KMS-11 (cell line): ENCODE results near the gene UACA.

Source experiments
- H2AFZ ChIP-seq: fragments of 200-600 bp; sonication (generic); 2 replicates; pipeline ENCODE4 v1.6.1; 2016; ENCODE audit warnings: antibody characterized with exemption, mixed run types, low read depth
- H3K27ac ChIP-seq: fragments of 200-600 bp; sonication (generic); 2 replicates; pipeline ENCODE4 v1.6.1; 2016; ENCODE audit warnings: mild to moderate bottlenecking, mixed run types
- H3K27me3 ChIP-seq: fragments of 200-600 bp; sonication (generic); 2 replicates; pipeline ENCODE4 v1.6.1; 2017; ENCODE audit warnings: mild to moderate bottlenecking, low read depth, mixed run types, moderate library complexity; ENCODE audit not compliant: insufficient read depth
- H3K36me3 ChIP-seq: fragments of 200-600 bp; sonication (generic); 2 replicates; pipeline ENCODE4 v1.6.1; 2017; ENCODE audit warnings: mild to moderate bottlenecking, mixed run types; ENCODE audit not compliant: insufficient read depth
- H3K4me1 ChIP-seq: fragments of 200-600 bp; sonication (generic); 2 replicates; pipeline ENCODE4 v1.6.1; 2016; ENCODE audit warnings: mild to moderate bottlenecking, low read depth, mixed run types; ENCODE audit not compliant: poor library complexity, severe bottlenecking
- H3K4me2 ChIP-seq: fragments of 200-600 bp; sonication (generic); 2 replicates; pipeline ENCODE4 v1.7.0; 2016; ENCODE audit warnings: mild to moderate bottlenecking, mixed run types
- H3K4me3 ChIP-seq: fragments of 200-600 bp; sonication (generic); IDR thresholded peaks from 2 replicates; pipeline ENCODE4 v1.6.1; 2017; ENCODE audit warnings: low read depth, low read length, mixed read lengths; ENCODE audit not compliant: insufficient read depth
- H3K79me2 ChIP-seq: fragments of 200-600 bp; sonication (generic); 2 replicates; pipeline ENCODE4 v1.6.1; 2016; ENCODE audit warnings: low read depth, mixed run types; ENCODE audit not compliant: insufficient read depth
- H3K9ac ChIP-seq: fragments of 200-600 bp; sonication (generic); 2 replicates; pipeline ENCODE4 v1.6.1; 2016; ENCODE audit warnings: mild to moderate bottlenecking, mixed run types
- H4K20me1 ChIP-seq: fragments of 200-600 bp; sonication (generic); 2 replicates; pipeline ENCODE4 v1.6.1; 2016; ENCODE audit warnings: mild to moderate bottlenecking, mixed run types; ENCODE audit not compliant: insufficient read depth
- CTCF ChIP-seq: fragments of 200-600 bp; sonication (generic); conservative IDR thresholded peaks from 2 replicates; pipeline ENCODE4 v1.6.1; 2017; ENCODE audit warnings: low read depth, mild to moderate bottlenecking, antibody characterized with exemption, low read length, moderate library complexity, mixed read lengths

UACA gene

GRCh38 chr15:70781236-70781635, 17.9 kb upstream of the UACA start:
- H3K27ac ChIP-seq, result no peak overlapping the region
- no peaks in the 10 kb centered on the region for H3K79me2 ChIP-seq
- H3K27me3 ChIP-seq, result no peaks in the 10 kb centered on the region
- H3K4me1 ChIP-seq, result no peaks in the 10 kb centered on the region
- no peaks in the 10 kb centered on the region for H4K20me1 ChIP-seq
- no peak overlapping the region for H3K9ac ChIP-seq
- no peak overlapping the region for H3K4me3 ChIP-seq
- H3K4me2 ChIP-seq, result no peak overlapping the region
- H2AFZ ChIP-seq, result no peak overlapping the region
- no peak for TF ChIP-seq CTCF
- H3K36me3 ChIP-seq, result no peaks in the 10 kb centered on the region

- TF ChIP-seq CTCF, result no peak
- no peak overlapping the region for H3K27ac ChIP-seq
- H3K9ac ChIP-seq, result no peak overlapping the region
- H3K4me2 ChIP-seq, result no peak overlapping the region
- H3K36me3 ChIP-seq, result no peaks in the 10 kb centered on the region
- H3K4me1 ChIP-seq, result no peaks in the 10 kb centered on the region
- H3K27me3 ChIP-seq, result no peaks in the 10 kb centered on the region
- H2AFZ ChIP-seq, result no peak overlapping the region
- H3K79me2 ChIP-seq, result no peaks in the 10 kb centered on the region
- H4K20me1 ChIP-seq, result no peaks in the 10 kb centered on the region
- no peak overlapping the region for H3K4me3 ChIP-seq
These were observed 15.1 kb upstream of the UACA start for GRCh38 chr15:70778258-70779076.

GRCh38 chr15:70777170-70777926, 14.0 kb upstream of the UACA start:
- no peak for TF ChIP-seq CTCF
- Histone ChIP-seq H3K27me3 (no peaks in the 10 kb centered on the region), H3K36me3 (no peaks in the 10 kb centered on the region), H3K79me2 (no peaks in the 10 kb centered on the region), H4K20me1 (no peaks in the 10 kb centered on the region), H3K4me3 (no peak overlapping the region), H3K4me1 (no peaks in the 10 kb centered on the region), H3K9ac (no peak overlapping the region), H3K4me2 (no peak overlapping the region), H3K27ac (no peak overlapping the region), H2AFZ (no peak overlapping the region)

- Histone ChIP-seq H3K27ac (no peak overlapping the region), H3K9ac (no peak overlapping the region), H3K36me3 (no peaks in the 10 kb centered on the region), H3K4me3 (no peak overlapping the region), H3K27me3 (no peaks in the 10 kb centered on the region), H3K79me2 (no peaks in the 10 kb centered on the region), H2AFZ (no peak overlapping the region), H3K4me1 (no peaks in the 10 kb centered on the region), H4K20me1 (no peaks in the 10 kb centered on the region), H3K4me2 (no peak overlapping the region)
- TF ChIP-seq CTCF, result no peak
These were observed 11.8 kb upstream of the UACA start for GRCh38 chr15:70775160-70775559.
